ELF-1 (cell line): ENCODE measurements around the gene HS6ST1.

Source experiments
- DNase-seq: peaks from one replicate; pipeline ENCODE4 v3.0.0-alpha.2; 2016; ENCODE audit warnings: low read depth, low spot score

Gene HS6ST1

DNA sequence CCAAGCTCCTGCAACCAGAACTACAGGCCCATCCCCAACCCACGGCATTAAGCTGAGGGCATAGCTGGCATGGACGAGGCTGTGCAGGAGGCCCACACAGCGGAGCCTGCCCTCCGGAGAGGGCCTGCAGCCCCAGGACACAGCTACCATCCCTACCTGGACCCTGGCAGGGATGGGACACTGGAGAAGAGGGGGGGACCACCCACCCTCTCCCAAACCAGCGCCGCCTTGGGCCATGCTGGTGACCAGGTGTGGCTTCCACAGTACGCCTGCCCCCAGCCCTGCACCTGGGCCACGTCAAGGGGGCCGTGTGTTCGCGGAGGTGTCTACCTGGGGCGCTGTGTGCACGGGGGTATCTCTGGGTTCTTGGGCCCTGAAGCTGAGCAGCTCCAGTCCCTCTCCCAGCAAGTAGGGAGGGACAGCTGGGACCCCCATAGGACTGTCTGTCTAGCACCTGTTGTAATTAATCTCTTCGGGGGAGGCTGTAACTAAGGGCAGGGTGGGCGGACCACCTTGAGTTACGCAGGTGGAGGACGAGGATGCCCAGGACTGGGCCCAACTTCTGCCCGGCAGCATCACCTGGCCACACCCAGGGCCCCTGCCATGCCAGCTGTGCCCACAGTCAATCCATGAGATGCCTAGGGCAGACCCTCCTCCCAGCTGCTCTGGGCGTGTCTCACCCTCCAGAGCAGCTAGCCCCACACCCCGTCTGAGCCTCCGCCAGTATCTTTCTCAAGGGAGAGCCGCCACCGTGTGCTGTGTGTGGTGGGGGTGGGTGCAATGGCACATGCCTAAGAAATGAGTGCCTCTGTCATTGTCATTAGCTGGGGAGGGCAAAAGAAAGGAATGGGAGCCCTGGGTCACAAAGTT is 18.3 kb downstream of the HS6ST1 start:
- no peak for DNase-seq

DNA sequence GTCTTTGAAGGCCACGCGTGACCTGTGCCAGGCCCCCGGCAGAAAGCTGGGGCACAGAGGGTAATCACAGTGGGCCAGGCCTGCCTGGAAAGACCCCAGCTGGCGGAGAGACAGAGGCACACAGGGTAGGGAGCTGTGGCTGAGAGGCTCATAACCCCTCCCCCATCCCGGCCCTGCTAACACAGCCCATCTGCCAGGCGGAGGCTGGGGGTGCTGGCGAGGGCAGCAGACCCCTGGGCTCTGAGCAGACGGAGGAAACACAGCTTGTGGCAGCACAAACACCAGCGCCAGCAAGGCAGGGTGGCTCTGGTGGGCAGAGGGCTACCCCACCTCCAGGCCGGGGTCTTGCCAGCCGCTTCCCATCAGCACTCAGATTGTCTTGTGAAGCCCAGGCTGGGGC is 19.0 kb downstream of the HS6ST1 start:
- DNase-seq, result no peak

- DNase-seq, result no peak
Measured at GRCh38 chr2:128298846-128299507, 19.7 kb downstream of the HS6ST1 start.

- DNase-seq, result no peak
Measured at GRCh38 chr2:128298286-128298685, 20.4 kb downstream of the HS6ST1 start.

DNA sequence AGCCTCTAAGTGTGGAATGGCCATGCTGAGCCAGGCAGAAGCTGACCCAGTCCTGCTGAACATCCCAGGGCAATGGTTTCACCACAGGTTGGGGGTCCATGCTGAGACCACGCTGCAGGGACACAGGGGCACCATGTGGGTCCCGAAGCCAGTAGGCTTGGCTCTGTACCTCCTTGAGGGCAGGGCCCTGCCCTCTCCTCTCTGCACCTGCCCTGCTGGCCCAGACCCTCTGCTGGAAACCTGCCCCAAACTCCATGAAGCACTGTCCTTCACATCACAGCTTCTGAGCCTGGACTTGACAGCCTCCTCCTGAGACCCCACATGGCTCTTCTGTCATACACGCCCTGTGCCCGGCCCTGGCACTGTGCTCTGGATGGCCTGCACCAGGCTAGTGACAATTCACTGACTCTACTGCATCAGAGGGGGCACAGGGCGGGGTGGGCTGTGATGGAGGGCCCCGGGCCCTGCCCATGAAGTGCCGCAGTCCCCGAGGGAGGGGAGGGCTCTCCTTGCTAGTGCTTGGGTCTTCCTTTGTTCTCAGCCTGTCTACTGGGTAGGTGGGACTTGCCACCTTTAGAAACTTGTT is 24.7 kb downstream of the HS6ST1 start:
- no peak for DNase-seq

DNA sequence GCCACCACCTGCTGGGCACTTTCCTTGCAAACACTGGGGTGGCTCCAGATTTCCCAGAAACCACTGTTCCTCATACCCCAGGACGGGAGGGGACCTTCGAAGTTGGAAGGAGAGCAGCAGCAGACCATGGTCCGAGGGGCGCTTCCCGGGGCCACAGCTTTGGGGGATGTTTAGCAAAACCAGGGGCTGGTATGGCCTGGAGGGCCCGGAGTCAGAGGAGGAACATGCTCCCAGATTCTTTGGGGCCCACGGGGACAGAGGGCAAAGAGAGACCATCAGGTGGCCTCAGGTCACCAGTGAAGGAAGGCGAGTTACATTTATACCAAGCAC is 25.3 kb downstream of the HS6ST1 start:
- DNase-seq, result no peak

- peak; percentile 33 for DNase-seq
Measured at GRCh38 chr2:128292599-128293425, 25.9 kb downstream of the HS6ST1 start.

DNA sequence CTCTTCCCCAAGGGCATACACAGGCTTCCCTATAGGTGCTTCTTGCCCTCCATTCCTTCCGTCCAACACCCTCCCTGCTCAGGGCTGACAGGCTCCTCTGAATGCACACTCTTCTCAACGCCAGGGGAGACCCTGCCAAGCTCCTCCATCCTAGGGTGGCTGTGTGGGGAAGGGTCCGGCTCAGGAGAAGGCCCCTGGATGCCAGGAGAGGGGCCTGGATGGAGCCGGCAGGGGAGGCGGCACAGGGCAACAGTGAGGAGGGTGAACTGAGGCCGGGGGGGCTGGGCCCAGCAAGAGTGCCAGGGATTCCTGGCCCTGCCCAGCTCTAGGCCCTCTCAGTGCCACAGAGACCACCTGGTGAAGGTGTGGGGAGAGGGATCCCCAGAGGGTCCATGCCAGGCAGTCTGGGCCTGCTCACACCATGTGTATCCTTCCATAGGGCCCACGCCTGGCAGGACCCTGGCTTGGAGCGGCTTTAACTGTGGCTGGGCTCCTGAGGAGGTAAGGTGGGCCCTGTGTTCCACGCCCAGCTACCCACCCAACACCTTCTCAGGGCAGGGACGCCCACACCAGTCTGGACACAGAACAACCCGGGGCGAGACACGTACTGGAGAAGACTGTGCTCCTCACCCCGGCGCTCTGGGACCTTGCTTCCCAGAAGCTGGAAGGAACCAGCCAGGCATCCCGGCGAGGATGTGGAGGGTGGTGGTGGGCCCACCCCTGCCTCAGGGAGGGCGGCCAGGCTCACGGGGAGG is 26.6 kb downstream of the HS6ST1 start:
- DNase-seq, result no peak

- peak; percentile 80 for DNase-seq
Measured at GRCh38 chr2:128291161-128291843, 27.4 kb downstream of the HS6ST1 start.

- no peak for DNase-seq
Measured at GRCh38 chr2:128290356-128290755, 28.3 kb downstream of the HS6ST1 start.

- DNase-seq, result peak; percentile 35
Measured at GRCh38 chr2:128289439-128289838, 29.2 kb downstream of the HS6ST1 start.

GRCh38 chr2:128288781-128289180 is 29.9 kb downstream of the HS6ST1 start:
- DNase-seq, result no peak

DNA sequence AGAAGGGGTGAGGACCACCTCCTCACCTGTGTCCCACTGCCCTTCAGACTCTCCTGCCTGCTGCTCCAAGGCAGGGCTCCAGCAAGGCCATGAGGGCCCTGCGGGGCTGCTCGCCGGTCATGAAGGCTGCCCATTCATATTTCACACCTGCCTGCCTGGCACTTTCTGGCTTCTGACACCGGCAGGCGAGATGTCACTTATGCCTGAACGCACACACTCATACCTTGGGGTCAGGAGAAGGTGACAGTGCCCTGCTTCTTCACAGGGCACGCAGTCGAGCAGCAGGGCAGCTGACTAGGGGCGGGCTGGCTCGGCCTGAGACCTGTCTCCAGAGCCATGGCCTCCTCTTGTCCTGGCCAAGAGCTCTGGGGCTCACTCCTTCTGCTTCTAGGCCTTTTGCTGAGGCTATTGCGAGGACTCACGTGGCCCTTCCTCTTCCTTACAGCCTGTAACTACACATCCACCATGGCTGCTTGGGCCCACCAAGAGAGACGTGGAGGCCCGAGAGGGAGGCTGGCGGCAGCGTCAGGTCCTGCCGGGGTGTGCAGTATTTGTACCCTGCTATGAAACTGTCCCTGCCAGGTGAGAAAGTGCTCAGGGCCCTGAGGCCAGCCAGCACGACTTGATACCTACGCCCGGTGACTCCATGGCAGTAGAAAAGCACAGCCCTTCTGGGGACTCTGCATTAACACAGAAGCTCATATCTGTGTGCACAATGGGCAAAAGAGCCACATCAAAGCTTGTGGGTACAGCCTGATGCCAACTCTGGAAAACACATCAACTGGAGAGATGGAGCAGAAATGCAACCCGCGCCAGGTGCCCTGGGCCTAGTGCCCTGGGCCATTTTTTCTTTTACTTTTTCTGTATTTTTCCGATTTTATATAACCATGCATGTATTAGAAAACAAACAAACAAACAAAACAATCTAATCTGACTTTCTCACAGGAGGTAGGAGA is 30.6 kb downstream of the HS6ST1 start:
- DNase-seq, result no peak

DNA sequence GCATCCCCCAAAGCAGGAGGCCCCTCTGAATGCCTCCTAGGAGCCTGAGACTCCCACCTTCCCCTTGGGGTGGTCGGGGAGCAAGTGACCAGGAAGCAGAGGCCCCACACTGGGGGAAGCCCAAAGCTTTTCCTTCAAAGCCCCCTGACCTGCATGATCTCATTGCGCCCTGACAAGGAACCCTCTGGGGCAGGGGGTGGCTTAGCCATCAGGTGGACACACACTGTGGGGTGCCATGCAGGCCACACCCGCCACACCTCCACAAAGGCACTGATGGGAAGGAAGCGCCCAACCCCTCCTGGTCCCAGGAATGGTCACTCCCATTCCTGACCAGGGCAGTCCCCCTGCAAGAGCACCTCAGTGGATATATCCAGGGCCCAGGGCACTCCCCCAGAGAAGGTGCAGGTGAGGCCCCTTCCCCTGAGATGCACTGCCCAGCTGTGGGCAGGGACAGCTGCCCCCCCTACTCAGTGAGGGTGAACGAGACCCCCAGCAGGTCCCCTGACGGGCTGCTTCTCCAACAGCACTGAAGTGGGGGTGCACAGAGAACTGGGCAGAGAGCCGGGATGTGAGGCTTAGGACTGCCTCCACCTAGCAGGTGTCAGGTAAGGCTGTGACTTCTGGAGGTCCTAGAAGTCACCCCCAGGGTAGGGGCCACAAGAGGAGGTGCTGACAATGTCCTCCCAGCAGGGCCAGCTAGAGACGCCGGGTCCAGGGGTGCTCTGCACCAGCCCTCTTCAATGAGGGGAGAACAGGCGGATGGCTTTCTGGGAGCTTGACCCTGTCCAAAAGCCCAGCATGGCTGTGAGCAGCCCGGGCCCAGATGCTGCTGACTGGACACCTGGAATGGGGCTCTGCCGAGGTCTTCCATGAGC is 31.5 kb downstream of the HS6ST1 start:
- DNase-seq, result no peak

- peak; percentile 41 for DNase-seq
Measured at GRCh38 chr2:128286011-128286721, 32.5 kb downstream of the HS6ST1 start.

- DNase-seq, result no peak
Measured at GRCh38 chr2:128285329-128285931, 33.2 kb downstream of the HS6ST1 start.

- DNase-seq, result no peak
Measured at GRCh38 chr2:128284841-128285240, 33.8 kb downstream of the HS6ST1 start.
